Psoas muscle (tissue), 8 donors: Measurements from ENCODE around the gene SLIT3. TPM values are rescaled to one million over a fixed set of nuclear protein-coding genes. Genes with fewer than 3 reads are reported as not detected.

Experiments used
- ATAC-seq, 4 donors: fragments of 200-7000 bp; cut with Tn5 transposase; one replicate each; pipeline ENCODE4 v1.9.1; 2020; ENCODE audit warnings: moderate library complexity in 3 of 4, mild to moderate bottlenecking in 2 of 4
- DNase-seq, 2 donors: peaks; one replicate each; pipeline ENCODE4 v3.0.0-alpha.2; 2020
- H3K27ac ChIP-seq: fragments of 200-600 bp; one replicate; pipeline ENCODE4 v1.8.0; 2022
- H3K27me3 ChIP-seq, 3 donors: fragments of 200-600 bp in 1 of 3; one replicate each; pipeline versions ENCODE4 v1.6.1 to v1.8.0; 2013 to 2022; ENCODE audit warnings: low read length in 2 of 3, mild to moderate bottlenecking in 2 of 3, moderate library complexity in 1 of 3; ENCODE audit not compliant: insufficient read depth in 3 of 3
- H3K36me3 ChIP-seq, 2 donors: fragments of 200-600 bp in 1 of 2; one replicate each; pipeline versions ENCODE4 v1.6.1 to v1.8.0; 2013 to 2022; ENCODE audit warnings: low read depth in 1 of 2, mild to moderate bottlenecking in 1 of 2, moderate library complexity in 1 of 2; ENCODE audit not compliant: insufficient read depth in 1 of 2
- H3K4me1 ChIP-seq: fragments of 200-600 bp; one replicate; pipeline ENCODE4 v1.8.0; 2022
- H3K4me3 ChIP-seq: fragments of 200-600 bp; one replicate; pipeline ENCODE4 v1.8.0; 2022; ENCODE audit warnings: mild to moderate bottlenecking
- H3K9me3 ChIP-seq: fragments of 200-600 bp; one replicate; pipeline ENCODE4 v1.8.0; 2022
- WGBS, 3 donors: extraction: QIAGEN DNeasy Blood & Tissue Kit; methylation state at CpG; one replicate each; pipeline versions ENCODE4 v1.1.6 to v1.1.7; 2013; 5-methylcytosine and 5-hydroxymethylcytosine counted together
- intact Hi-C, 2 donors: fragments of 100-400 bp; cut with DNase I; formaldehyde crosslinking; loops; one replicate each; pipeline versions ENCODE4 v1.11.0 to v1.14.2; 2022
- polyA plus RNA-seq, 3 donors: library from polyadenylated mRNA; stranded (reverse); fragments of 200-250 nt; gene quantifications; one replicate each; pipeline ENCODE4 v1.2.3, GENCODE V29; 2013
- total RNA-seq, 4 donors: library from RNA; stranded (reverse); fragmentation: NEBNext Ultra II Directional in 2 of 4; extraction: Animal tissue kit (Norgen Biotek cat#: 25700) in 2 of 4; gene quantifications; one replicate each; pipeline versions ENCODE4 v1.2.1 to v1.2.4, GENCODE V29; 2021 to 2023
- TF ChIP-seq, protein P1 (sequence below): fragments of 200-600 bp; IDR thresholded peaks from one replicate; pipeline ENCODE4 v1.8.0; 2022; ENCODE audit warnings: antibody characterized with exemption
- donor health status: healthy with polysubstance abuse.
- donor health status: DM: no; HTN: no; CAD: no; lungs with moderate emphysema.
- donor health status: Bipolar disorder and iron deficiency.
- donor health status: healthy.
- donor health status: DM: yes; HTN: yes; CAD: no.
- donor health status: DM: no; HTN: no; CAD: no.
- donor health status: DM: no; HTN: no; CAD: no.
- donor health status: DM: yes; HTN: yes; CAD: no.

The SLIT3 gene
- total and polyA plus RNA-seq, 7 donors, result 0.81 to 5.9 (median 2.1) TPM

- intact Hi-C loops, result no loop called here
- TF ChIP-seq, protein P1, sequence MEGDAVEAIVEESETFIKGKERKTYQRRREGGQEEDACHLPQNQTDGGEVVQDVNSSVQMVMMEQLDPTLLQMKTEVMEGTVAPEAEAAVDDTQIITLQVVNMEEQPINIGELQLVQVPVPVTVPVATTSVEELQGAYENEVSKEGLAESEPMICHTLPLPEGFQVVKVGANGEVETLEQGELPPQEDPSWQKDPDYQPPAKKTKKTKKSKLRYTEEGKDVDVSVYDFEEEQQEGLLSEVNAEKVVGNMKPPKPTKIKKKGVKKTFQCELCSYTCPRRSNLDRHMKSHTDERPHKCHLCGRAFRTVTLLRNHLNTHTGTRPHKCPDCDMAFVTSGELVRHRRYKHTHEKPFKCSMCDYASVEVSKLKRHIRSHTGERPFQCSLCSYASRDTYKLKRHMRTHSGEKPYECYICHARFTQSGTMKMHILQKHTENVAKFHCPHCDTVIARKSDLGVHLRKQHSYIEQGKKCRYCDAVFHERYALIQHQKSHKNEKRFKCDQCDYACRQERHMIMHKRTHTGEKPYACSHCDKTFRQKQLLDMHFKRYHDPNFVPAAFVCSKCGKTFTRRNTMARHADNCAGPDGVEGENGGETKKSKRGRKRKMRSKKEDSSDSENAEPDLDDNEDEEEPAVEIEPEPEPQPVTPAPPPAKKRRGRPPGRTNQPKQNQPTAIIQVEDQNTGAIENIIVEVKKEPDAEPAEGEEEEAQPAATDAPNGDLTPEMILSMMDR, result no peak
- H3K4me3 ChIP-seq, result no peak overlapping the region
Measured at GRCh38 chr5:169226895-169227294, 74.0 kb downstream of the SLIT3 start.

DNA sequence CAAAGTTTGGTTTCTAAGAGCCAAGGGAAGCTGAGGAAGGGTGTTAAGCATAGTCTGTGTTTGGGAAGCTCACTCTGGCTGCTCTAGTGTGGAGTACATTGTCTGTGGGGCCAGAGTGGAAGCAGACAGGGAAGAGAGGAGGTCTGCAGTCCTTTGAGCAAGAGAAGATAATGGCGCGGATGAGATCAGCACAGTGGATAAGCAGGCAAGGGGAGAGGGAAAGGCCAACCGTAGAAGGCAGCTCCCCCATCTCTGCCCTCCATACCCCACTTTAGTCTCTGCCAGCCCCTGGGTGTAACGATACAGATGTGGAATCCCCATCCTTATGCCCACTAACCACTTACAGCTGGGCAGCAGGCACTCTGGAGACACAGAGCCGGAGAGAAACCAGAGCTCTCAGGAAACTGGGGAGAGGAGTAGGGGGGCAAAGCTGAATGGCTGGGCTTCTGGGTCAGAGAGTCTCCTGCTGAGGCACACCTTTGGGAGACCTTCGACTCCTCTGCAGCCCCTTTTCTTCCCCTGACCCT is 75.0 kb downstream of the SLIT3 start:
- ATAC-seq (no peak), DNase-seq (no peak)
- 77 to 81% (median 78%) methylated on average over 6 of the region's 6 CpGs for WGBS, 3 donors
- Histone ChIP-seq H3K27ac (no peak overlapping the region), H3K4me3 (no peak overlapping the region), H3K4me1 (no peaks in the 10 kb centered on the region), H3K27me3 (no peaks in the 10 kb centered on the region), H3K36me3 (no peaks in the 10 kb centered on the region), H3K9me3 (no peaks in the 10 kb centered on the region)
- TF ChIP-seq, protein P1, result no peak
- intact Hi-C loops, result no loop called here

More at GRCh38 chr5:169226895-169227294, 74.0 kb downstream of the SLIT3 start:
- H3K27me3 ChIP-seq, result no peaks in the 10 kb centered on the region
- H3K4me1 ChIP-seq, result no peaks in the 10 kb centered on the region
- H3K9me3 ChIP-seq, result no peaks in the 10 kb centered on the region
- H3K27ac ChIP-seq, result no peak overlapping the region
- WGBS, 3 donors, result 81 to 87% (median 85%) methylated on average over 3 of the region's 3 CpGs
- ATAC-seq (no peak), DNase-seq (no peak)
- no peaks in the 10 kb centered on the region for H3K36me3 ChIP-seq

GRCh38 chr5:169223595-169223953 is 77.4 kb downstream of the SLIT3 start:
- no peak for DNase-seq
- TF ChIP-seq, protein P1, result no peak
- H3K27me3 ChIP-seq, result no peaks in the 10 kb centered on the region
- ATAC-seq, result no peak
- no peak overlapping the region for H3K4me3 ChIP-seq
- H3K36me3 ChIP-seq, result no peaks in the 10 kb centered on the region
- no peaks in the 10 kb centered on the region for H3K9me3 ChIP-seq
- WGBS, 3 donors, result 60 to 79% (median 62%) methylated on average over 1 of the region's 1 CpG
- H3K27ac ChIP-seq, result no peak overlapping the region
- intact Hi-C loops, result no loop called here
- H3K4me1 ChIP-seq, result no peaks in the 10 kb centered on the region

DNA sequence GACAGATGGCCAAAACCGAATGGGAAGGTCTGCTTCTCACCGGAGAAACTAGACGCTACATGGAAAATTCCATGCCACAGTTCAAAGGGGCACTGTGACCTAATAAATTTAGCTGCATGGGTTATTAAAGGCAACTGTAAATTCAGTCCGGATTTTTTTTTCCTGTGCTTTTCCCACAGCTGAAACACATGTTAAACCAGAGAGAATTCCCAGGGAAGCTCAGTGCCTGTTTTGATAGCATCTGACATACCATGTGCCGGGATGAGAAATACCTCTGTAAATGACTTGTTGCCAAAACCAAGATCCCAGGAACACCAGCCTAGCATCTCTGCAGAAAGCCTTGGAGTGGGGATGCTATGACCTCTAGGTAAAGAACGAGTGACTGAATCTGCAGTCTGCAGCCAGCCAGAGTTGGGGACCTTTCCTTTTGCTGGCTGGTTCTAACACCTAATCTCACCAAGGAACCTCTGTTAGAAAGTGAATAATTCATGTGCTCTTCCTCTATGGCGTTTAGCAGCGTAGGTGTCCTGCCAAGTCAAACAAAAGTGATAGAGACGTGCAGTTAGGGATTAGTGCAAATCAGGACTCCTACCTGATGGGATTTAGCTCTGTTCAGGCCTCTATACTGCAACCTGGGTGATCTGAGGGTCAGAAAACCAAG is 77.9 kb downstream of the SLIT3 start:
- Histone ChIP-seq H3K27me3 (no peaks in the 10 kb centered on the region), H3K4me3 (no peak overlapping the region), H3K27ac (no peak overlapping the region), H3K4me1 (no peaks in the 10 kb centered on the region), H3K9me3 (no peaks in the 10 kb centered on the region), H3K36me3 (no peaks in the 10 kb centered on the region)
- ATAC-seq, result no peak
- TF ChIP-seq, protein P1, result no peak
- intact Hi-C loops, result no loop called here
- 28 to 34% (median 30%) methylated on average over 9 of the region's 9 CpGs for WGBS, 3 donors
- no peak for DNase-seq

GRCh38 chr5:169221519-169221918 is 79.4 kb downstream of the SLIT3 start:
- Histone ChIP-seq H3K27ac (no peak overlapping the region), H3K27me3 (no peaks in the 10 kb centered on the region), H3K36me3 (no peaks in the 10 kb centered on the region), H3K9me3 (no peaks in the 10 kb centered on the region), H3K4me3 (no peak overlapping the region), H3K4me1 (no peaks in the 10 kb centered on the region)
- whole genome bisulfite sequencing, 3 donors, result 86 to 90% (median 89%) methylated on average over 5 of the region's 5 CpGs
- TF ChIP-seq, protein P1, result no peak
- intact Hi-C loops, result no loop called here
- no peak for ATAC-seq
- DNase-seq, result no peak
